Endodermal cell (in vitro differentiated cells): Measurements from ENCODE around the gene RALGPS2. TPM values are rescaled to one million over a fixed set of nuclear protein-coding genes. Genes with fewer than 3 reads are reported as not detected.

Source experiments
- DNase-seq: peaks from one replicate; pipeline ENCODE4 v3.0.0-alpha.2; 2017
- H3K27ac ChIP-seq: 2 replicates; pipeline ENCODE4 v1.5.1; 2013; ENCODE audit warnings: mild to moderate bottlenecking, low read depth, low read length, moderate library complexity
- H3K27me3 ChIP-seq: 2 replicates; pipeline ENCODE4 v1.6.1; 2013; ENCODE audit warnings: mild to moderate bottlenecking, low read length, moderate library complexity; ENCODE audit not compliant: insufficient read depth, control insufficient read depth, poor library complexity, severe bottlenecking
- H3K36me3 ChIP-seq: 2 replicates; pipeline ENCODE4 v1.7.0; 2013; ENCODE audit warnings: mild to moderate bottlenecking, low read length, moderate library complexity; ENCODE audit not compliant: control insufficient read depth, insufficient read depth
- H3K4me1 ChIP-seq: one replicate; pipeline ENCODE4 v1.7.0; 2013; ENCODE audit warnings: low read length; ENCODE audit not compliant: control insufficient read depth, insufficient read depth
- H3K4me3 ChIP-seq: 2 replicates; pipeline ENCODE4 v1.5.1; 2013; ENCODE audit warnings: mild to moderate bottlenecking, low read length, moderate library complexity
- H3K9ac ChIP-seq: 2 replicates; pipeline ENCODE4 v1.6.1; 2013; ENCODE audit warnings: mild to moderate bottlenecking, low read length, moderate library complexity; ENCODE audit not compliant: poor library complexity, severe bottlenecking; ENCODE audit errors: extremely low read depth
- H3K9me3 ChIP-seq: 2 replicates; pipeline ENCODE4 v1.6.1; 2013; ENCODE audit warnings: mild to moderate bottlenecking, low read length, moderate library complexity; ENCODE audit not compliant: control insufficient read depth
- H3K27ac Mint-ChIP-seq: 2 replicates; pipeline ENCODE4 v1.8.0; 2020; ENCODE audit warnings: mixed read lengths
- H3K27me3 Mint-ChIP-seq: 2 replicates; pipeline ENCODE4 v1.8.0; 2021; ENCODE audit warnings: mild to moderate bottlenecking, mixed read lengths; ENCODE audit not compliant: insufficient read depth
- H3K36me3 Mint-ChIP-seq: 2 replicates; pipeline ENCODE4 v1.8.0; 2020; ENCODE audit warnings: low read depth, mixed read lengths
- H3K4me1 Mint-ChIP-seq: 2 replicates; pipeline ENCODE4 v1.8.0; 2020; ENCODE audit warnings: mixed read lengths
- H3K4me3 Mint-ChIP-seq: 2 replicates; pipeline ENCODE4 v1.8.0; 2020; ENCODE audit warnings: mild to moderate bottlenecking, moderate library complexity, mixed read lengths
- H3K9me3 Mint-ChIP-seq: 2 replicates; pipeline ENCODE4 v1.8.0; 2020; ENCODE audit warnings: mild to moderate bottlenecking, mixed read lengths
- CTCF ChIP-seq: fragments of 200-600 bp; sonication (generic); conservative IDR thresholded peaks from 2 replicates; pipeline ENCODE4 v1.5.0; 2021; ENCODE audit warnings: antibody characterized with exemption, mild to moderate bottlenecking
- WGBS, 2 experiments: methylation state at CpG; one replicate each; pipeline versions ENCODE4 v1.1.5 to v1.1.7; 2013; ENCODE audit warnings: missing lambda C conversion rate in 2 of 2, mixed read lengths in 1 of 2; ENCODE audit not compliant: insufficient coverage in 1 of 2, insufficient read length in 1 of 2; 5-methylcytosine and 5-hydroxymethylcytosine counted together
- total RNA-seq, 2 donors: library from RNA; stranded (reverse); fragmentation: NEBNext Ultra II Directional in 1 of 2; extraction: Animal tissue kit (Norgen Biotek cat#: 25700) in 1 of 2; gene quantifications; 2 replicates in 1 of 2; 3 replicates in 1 of 2; pipeline ENCODE4 v1.2.1, GENCODE V29; 2021

Gene RALGPS2
- total RNA-seq, 2 donors from 2014 or later: 56.6 to 73.1 TPM

- 68 to 88% methylated on average over 2 of the region's 2 CpGs for WGBS, 2 experiments
- Histone ChIP-seq H3K36me3 (no peaks in the 10 kb centered on the region), H3K9ac (no peak overlapping the region), H3K9me3 (no peaks in the 10 kb centered on the region), H3K4me1 (no peaks in the 10 kb centered on the region), H3K27ac (no peak overlapping the region), H3K4me3 (no peak overlapping the region), H3K27me3 (no peaks in the 10 kb centered on the region)
- DNase-seq: no peak
- no peak overlapping the region for H3K4me3 Mint-ChIP-seq
- H3K27ac Mint-ChIP-seq: no peak overlapping the region
- no peaks in the 10 kb centered on the region for H3K27me3 Mint-ChIP-seq
- TF ChIP-seq CTCF: no peak
- no peaks in the 10 kb centered on the region for H3K9me3 Mint-ChIP-seq
- H3K36me3 Mint-ChIP-seq: no peaks in the 10 kb centered on the region
- H3K4me1 Mint-ChIP-seq: peaks cover 3% of the 10 kb centered on the region
Observed at GRCh38 chr1:178689769-178690168, 35.3 kb upstream of the RALGPS2 start.

GRCh38 chr1:178690496-178690895, 34.5 kb upstream of the RALGPS2 start:
- DNase-seq: no peak
- 81 to 100% methylated on average over 1 to 5 of the region's 5 CpGs for WGBS, 2 experiments
- no peak overlapping the region for H3K27ac Mint-ChIP-seq

GRCh38 chr1:178692564-178693327, 32.3 kb upstream of the RALGPS2 start:
- Mint-ChIP-seq H3K36me3 (no peaks in the 10 kb centered on the region), H3K27me3 (no peaks in the 10 kb centered on the region), H3K4me1 (peaks cover 3% of the 10 kb centered on the region), H3K27ac (no peak overlapping the region), H3K4me3 (no peak overlapping the region), H3K9me3 (no peaks in the 10 kb centered on the region)
- Histone ChIP-seq H3K9me3 (no peaks in the 10 kb centered on the region), H3K27me3 (no peaks in the 10 kb centered on the region), H3K4me3 (no peak overlapping the region), H3K27ac (no peak overlapping the region), H3K36me3 (no peaks in the 10 kb centered on the region), H3K9ac (no peak overlapping the region), H3K4me1 (no peaks in the 10 kb centered on the region)
- TF ChIP-seq CTCF: no peak
- WGBS, 2 experiments: 97 to 100% methylated on average over 3 of the region's 5 CpGs
- no peak for DNase-seq

More at GRCh38 chr1:178690496-178690895, 34.5 kb upstream of the RALGPS2 start:
- Histone ChIP-seq H3K36me3 (no peaks in the 10 kb centered on the region), H3K27ac (no peak overlapping the region), H3K27me3 (no peaks in the 10 kb centered on the region), H3K9me3 (no peaks in the 10 kb centered on the region), H3K9ac (no peak overlapping the region), H3K4me1 (no peaks in the 10 kb centered on the region), H3K4me3 (no peak overlapping the region)
- no peaks in the 10 kb centered on the region for H3K36me3 Mint-ChIP-seq
- TF ChIP-seq CTCF: no peak
- no peak overlapping the region for H3K4me3 Mint-ChIP-seq
- H3K9me3 Mint-ChIP-seq: no peaks in the 10 kb centered on the region
- H3K27me3 Mint-ChIP-seq: no peaks in the 10 kb centered on the region
- peaks cover 3% of the 10 kb centered on the region for H3K4me1 Mint-ChIP-seq
